ENCODE measurements around the gene GPR37.

Gene GPR37

DNA sequence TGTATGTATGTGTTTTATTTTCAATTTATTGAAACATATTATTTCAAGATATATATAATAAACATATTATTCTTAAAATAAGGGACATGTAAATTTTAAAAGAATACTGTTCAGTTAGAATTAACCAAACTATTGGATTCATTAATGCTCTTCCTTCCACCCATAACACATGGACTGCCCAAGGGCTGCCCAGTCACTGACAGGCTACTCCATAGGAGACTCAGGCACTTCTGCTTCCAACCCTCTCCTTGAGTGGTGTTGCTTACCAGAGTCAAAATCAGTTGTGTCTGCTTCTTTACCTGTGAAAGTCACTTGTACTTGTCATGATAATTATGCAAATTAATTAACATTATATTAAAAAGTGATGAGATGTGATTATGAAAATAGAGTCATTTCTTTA lies 9.8 kb upstream of the GPR37 start:
- no peaks in the 10 kb centered on the region for H3K79me2 ChIP-seq (ENCODE audit: low read length)
- H3K9me3 ChIP-seq (replicated peaks; ENCODE audit: insufficient read depth, low read length) = no peaks in the 10 kb centered on the region
- 0 out of 2 replicates have a peak, but pooled peaks cover 3% of the 10 kb centered on the region for H3K4me1 ChIP-seq (ENCODE audit: low read length)
- H3K27ac ChIP-seq (ENCODE audit: low read length) = no peak overlapping the region
- no peak overlapping the region for H3K9ac ChIP-seq (ENCODE audit: low read length)
- no peak overlapping the region for H3K4me3 ChIP-seq (ENCODE audit: low read length)
- no peak for DNase-seq
- H2AFZ ChIP-seq (ENCODE audit: low read length) = no peak overlapping the region
- H3K9me2 ChIP-seq (replicated peaks; ENCODE audit: insufficient read depth, low read length) = no peaks in the 10 kb centered on the region
- no peaks in the 10 kb centered on the region for H4K20me1 ChIP-seq (ENCODE audit: insufficient read depth, low read length)
- H3K36me3 ChIP-seq (replicated peaks; ENCODE audit: insufficient read depth, low read length) = no peaks in the 10 kb centered on the region
- TF ChIP-seq EZH2phosphoT487 (IDR thresholded peaks at IDR 0.05; ENCODE audit: low read length) = no peak
- TF ChIP-seq, protein P1, sequence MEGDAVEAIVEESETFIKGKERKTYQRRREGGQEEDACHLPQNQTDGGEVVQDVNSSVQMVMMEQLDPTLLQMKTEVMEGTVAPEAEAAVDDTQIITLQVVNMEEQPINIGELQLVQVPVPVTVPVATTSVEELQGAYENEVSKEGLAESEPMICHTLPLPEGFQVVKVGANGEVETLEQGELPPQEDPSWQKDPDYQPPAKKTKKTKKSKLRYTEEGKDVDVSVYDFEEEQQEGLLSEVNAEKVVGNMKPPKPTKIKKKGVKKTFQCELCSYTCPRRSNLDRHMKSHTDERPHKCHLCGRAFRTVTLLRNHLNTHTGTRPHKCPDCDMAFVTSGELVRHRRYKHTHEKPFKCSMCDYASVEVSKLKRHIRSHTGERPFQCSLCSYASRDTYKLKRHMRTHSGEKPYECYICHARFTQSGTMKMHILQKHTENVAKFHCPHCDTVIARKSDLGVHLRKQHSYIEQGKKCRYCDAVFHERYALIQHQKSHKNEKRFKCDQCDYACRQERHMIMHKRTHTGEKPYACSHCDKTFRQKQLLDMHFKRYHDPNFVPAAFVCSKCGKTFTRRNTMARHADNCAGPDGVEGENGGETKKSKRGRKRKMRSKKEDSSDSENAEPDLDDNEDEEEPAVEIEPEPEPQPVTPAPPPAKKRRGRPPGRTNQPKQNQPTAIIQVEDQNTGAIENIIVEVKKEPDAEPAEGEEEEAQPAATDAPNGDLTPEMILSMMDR (IDR thresholded peaks at IDR 0.05; ENCODE audit: low read length) = no peak
- TF ChIP-seq EZH2 (optimal IDR thresholded peaks at IDR 0.05; ENCODE audit: low read depth, low read length) = no peak
- no peaks in the 10 kb centered on the region for H3F3A ChIP-seq (ENCODE audit: insufficient read depth, low read length)
- H3K4me2 ChIP-seq (ENCODE audit: low read depth, low read length) = no peak overlapping the region
- H3K27me3 ChIP-seq (replicated peaks; ENCODE audit: insufficient read depth, low read length) = no peaks in the 10 kb centered on the region

DNA sequence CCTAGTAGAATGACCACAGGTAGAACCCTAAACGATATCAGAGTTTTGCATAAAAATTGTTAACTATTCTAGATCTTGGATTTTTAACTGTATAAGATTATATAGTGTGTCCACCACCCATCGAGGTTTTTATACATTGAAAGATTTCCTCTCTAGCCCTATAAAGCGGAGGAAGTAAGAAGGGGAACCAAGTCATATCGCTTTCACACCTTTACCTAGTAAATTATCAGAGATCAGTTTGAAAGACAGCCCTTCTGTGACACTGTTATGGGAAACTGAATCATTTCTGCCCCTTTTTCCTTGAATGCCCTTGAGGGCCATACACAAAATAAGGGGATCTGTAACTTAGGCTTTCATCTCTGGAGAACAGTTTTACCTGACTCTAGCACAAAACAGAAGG lies 8.3 kb upstream of the GPR37 start:
- H3F3A ChIP-seq (ENCODE audit: insufficient read depth, low read length) = no peaks in the 10 kb centered on the region
- H3K9ac ChIP-seq (ENCODE audit: low read length) = no peak overlapping the region
- no peaks in the 10 kb centered on the region for H3K36me3 ChIP-seq (replicated peaks; ENCODE audit: insufficient read depth, low read length)
- H3K4me3 ChIP-seq (ENCODE audit: low read length) = no peak overlapping the region
- H4K20me1 ChIP-seq (ENCODE audit: insufficient read depth, low read length) = no peaks in the 10 kb centered on the region
- H3K4me2 ChIP-seq (ENCODE audit: low read depth, low read length) = no peak overlapping the region
- H3K27ac ChIP-seq (ENCODE audit: low read length) = no peak overlapping the region
- H3K9me3 ChIP-seq (replicated peaks; ENCODE audit: insufficient read depth, low read length) = no peaks in the 10 kb centered on the region
- TF ChIP-seq, protein P1 (IDR thresholded peaks at IDR 0.05; ENCODE audit: low read length) = no peak
- TF ChIP-seq EZH2 (optimal IDR thresholded peaks at IDR 0.05; ENCODE audit: low read depth, low read length) (no peak), EZH2phosphoT487 (IDR thresholded peaks at IDR 0.05; ENCODE audit: low read length) (no peak)
- no peaks in the 10 kb centered on the region for H3K9me2 ChIP-seq (replicated peaks; ENCODE audit: insufficient read depth, low read length)
- no peaks in the 10 kb centered on the region for H3K79me2 ChIP-seq (ENCODE audit: low read length)
- no peak for DNase-seq
- no peaks in the 10 kb centered on the region for H3K4me1 ChIP-seq (ENCODE audit: low read length)
- no peaks in the 10 kb centered on the region for H3K27me3 ChIP-seq (replicated peaks; ENCODE audit: insufficient read depth, low read length)
- no peak overlapping the region for H2AFZ ChIP-seq (ENCODE audit: low read length)

DNA sequence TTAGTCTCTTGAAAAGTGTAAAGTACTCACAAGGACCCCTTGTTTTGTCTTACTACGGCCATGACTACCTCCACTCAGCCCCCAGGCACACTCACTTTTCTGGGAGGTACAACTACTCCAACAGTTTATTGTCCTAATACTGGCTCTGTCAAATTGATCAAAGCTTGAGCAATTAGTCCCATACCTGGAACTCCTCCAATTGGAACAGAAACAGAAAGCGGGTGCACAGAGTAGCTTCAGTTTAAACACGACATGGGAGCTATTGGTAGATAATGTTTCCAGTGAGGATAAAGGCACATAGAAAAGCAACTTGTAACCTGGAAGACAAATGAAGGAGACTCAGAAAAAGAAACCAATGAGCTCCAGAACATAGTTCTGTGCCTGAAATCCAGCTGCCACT lies 7.7 kb upstream of the GPR37 start:
- Histone ChIP-seq H3K9me3 (replicated peaks; ENCODE audit: insufficient read depth, low read length) (no peaks in the 10 kb centered on the region), H3K4me2 (ENCODE audit: low read depth, low read length) (no peak overlapping the region)

More for the DNA sequence above, 7.7 kb upstream of the GPR37 start:
- Histone ChIP-seq H3K36me3 (replicated peaks; ENCODE audit: insufficient read depth, low read length) (no peaks in the 10 kb centered on the region), H3K4me1 (ENCODE audit: low read length) (no peaks in the 10 kb centered on the region), H3K9me2 (replicated peaks; ENCODE audit: insufficient read depth, low read length) (no peaks in the 10 kb centered on the region), H3F3A (ENCODE audit: insufficient read depth, low read length) (no peaks in the 10 kb centered on the region), H3K27me3 (replicated peaks; ENCODE audit: insufficient read depth, low read length) (no peaks in the 10 kb centered on the region), H3K79me2 (ENCODE audit: low read length) (no peaks in the 10 kb centered on the region), H3K9ac (ENCODE audit: low read length) (no peak overlapping the region), H3K27ac (ENCODE audit: low read length) (no peak overlapping the region), H3K4me3 (ENCODE audit: low read length) (no peak overlapping the region), H2AFZ (ENCODE audit: low read length) (no peak overlapping the region), H4K20me1 (ENCODE audit: insufficient read depth, low read length) (no peaks in the 10 kb centered on the region)
- no peak for TF ChIP-seq EZH2 (optimal IDR thresholded peaks at IDR 0.05; ENCODE audit: low read depth, low read length)
- TF ChIP-seq, protein P1 (IDR thresholded peaks at IDR 0.05; ENCODE audit: low read length) = no peak
- no peak for TF ChIP-seq EZH2phosphoT487 (IDR thresholded peaks at IDR 0.05; ENCODE audit: low read length)
- DNase-seq = no peak
